HepG2 (cell line): Measurements from ENCODE around the gene TBX3. TPM values are rescaled to one million over a fixed set of nuclear protein-coding genes. Genes with fewer than 3 reads are reported as not detected.

Source experiments
- ATAC-seq: fragments of 200-7000 bp; cut with Tn5 transposase; 3 replicates; pipeline ENCODE4 v1.9.1; 2020; ENCODE audit warnings: mild to moderate bottlenecking, moderate library complexity
- BruUV-seq: library from RNA; stranded (reverse); fragments of 400-500 nt; replicated peaks from 2 replicates; lab custom pipeline; 2021; lab: Mats Ljungman, UMichigan
- CTCF ChIA-PET: fragments of 300-600 bp; formaldehyde crosslinking; extraction: SDS; loops from one replicate; lab custom pipeline; 2021; ENCODE audit warnings: low total read pairs, inconsistent platforms, low intra/inter-chr PET ratio; lab: Yijun Ruan, JAX
- POLR2A ChIA-PET: fragments of 350-600 bp; sonication (Branson Sonifier 250); formaldehyde crosslinking; loops from one replicate; lab custom pipeline; 2020; ENCODE audit warnings: antibody characterized with exemption, inconsistent platforms; lab: Yijun Ruan, JAX
- DNase-seq: peaks from one replicate; pipeline ENCODE4 v3.0.0-alpha.2; 2015; ENCODE audit warnings: low spot score
- FAIRE-seq: peaks from 3 replicates; lab custom pipeline; 2011; peaks lifted over from hg19 to GRCh38; lab: Jason Lieb, UNC
- H2AFZ ChIP-seq: one replicate; pipeline ENCODE4 v1.6.1; 2011; ENCODE audit warnings: low read length, inconsistent platforms
- H3K27ac ChIP-seq: fragments of 300-600 bp; 3 replicates; pipeline ENCODE4 v1.8.0; 2011; ENCODE audit warnings: mixed run types, mild to moderate bottlenecking, mixed read lengths, low read length, inconsistent platforms; ENCODE audit not compliant: insufficient read depth; ENCODE audit errors: extremely low read length
- H3K27me3 ChIP-seq, 2 experiments: fragments of 200-600 bp in 1 of 2; 2 replicates in 1 of 2; 3 replicates in 1 of 2; pipeline versions ENCODE4 v1.6.0 to v1.8.0; 2011; ENCODE audit warnings: low read length in 2 of 2, mild to moderate bottlenecking in 2 of 2, moderate library complexity in 2 of 2, inconsistent platforms in 1 of 2; ENCODE audit not compliant: insufficient read depth in 2 of 2, control insufficient read depth in 1 of 2
- H3K36me3 ChIP-seq, 2 experiments: fragments of 200-600 bp in 1 of 2; replicated peaks in 1 of 2; 2 replicates in 1 of 2; 3 replicates in 1 of 2; pipeline versions ENCODE4 v1.5.1 to v1.8.0; 2011; ENCODE audit warnings: low read length in 2 of 2, inconsistent platforms in 1 of 2; ENCODE audit not compliant: insufficient read depth in 2 of 2, control insufficient read depth in 1 of 2
- H3K4me1 ChIP-seq: 2 replicates; pipeline ENCODE4 v1.5.1; 2012; ENCODE audit warnings: low read length, inconsistent platforms; ENCODE audit not compliant: insufficient read depth
- H3K4me2 ChIP-seq: 2 replicates; pipeline ENCODE4 v1.6.0; 2011; ENCODE audit warnings: low read depth, low read length, inconsistent platforms
- H3K4me3 ChIP-seq, 3 experiments: fragments of 200-600 bp in 1 of 3; sonication (generic), shearing (Covaris generic) in 1 of 3; replicated peaks in 1 of 3; 2 replicates each; pipeline ENCODE4 v1.5.1; 2011 to 2016; ENCODE audit warnings: low read length in 3 of 3, inconsistent platforms in 2 of 3, low read depth in 2 of 3, mild to moderate bottlenecking in 2 of 3, control low read depth in 1 of 3, mixed read lengths in 1 of 3; ENCODE audit not compliant: insufficient read depth in 1 of 3
- H3K79me2 ChIP-seq: one replicate; pipeline ENCODE4 v1.6.1; 2011; ENCODE audit warnings: low read length, inconsistent platforms; ENCODE audit not compliant: insufficient read depth
- H3K9ac ChIP-seq: 2 replicates; pipeline ENCODE4 v1.6.0; 2011; ENCODE audit warnings: mild to moderate bottlenecking, low read depth, low read length, inconsistent platforms; ENCODE audit not compliant: insufficient read depth
- H3K9me3 ChIP-seq: 2 replicates; pipeline ENCODE4 v1.5.1; 2012; ENCODE audit warnings: mild to moderate bottlenecking, low read length
- H4K20me1 ChIP-seq: 2 replicates; pipeline ENCODE4 v1.6.0; 2011; ENCODE audit warnings: inconsistent platforms, mild to moderate bottlenecking, low read length, moderate library complexity; ENCODE audit not compliant: insufficient read depth
- CBX5 ChIP-seq: sonication (generic); formaldehyde crosslinking; IDR thresholded peaks from 2 replicates; pipeline ENCODE4 v1.4.0; 2020; ENCODE audit warnings: missing genetic modification reagents, borderline replicate concordance
- CHD4 ChIP-seq: fragments of 200-600 bp; sonication (generic); IDR thresholded peaks from 2 replicates; pipeline ENCODE4 v1.7.0; 2017; ENCODE audit warnings: mild to moderate bottlenecking, low read length, borderline replicate concordance
- EED ChIP-seq: sonication (generic); formaldehyde crosslinking; IDR thresholded peaks from 2 replicates; pipeline ENCODE4 v1.5.0; 2020; ENCODE audit warnings: mild to moderate bottlenecking, missing genetic modification reagents
- ETS1 ChIP-seq: sonication (generic); formaldehyde crosslinking; IDR thresholded peaks from 2 replicates; pipeline ENCODE4 v1.4.0; 2020; ENCODE audit warnings: missing genetic modification reagents
- ETV6 ChIP-seq: sonication (generic); formaldehyde crosslinking; conservative IDR thresholded peaks from 2 replicates; pipeline ENCODE4 v1.4.0; 2020; ENCODE audit warnings: missing genetic modification reagents
- GABPA ChIP-seq, 2 experiments: IDR thresholded peaks; 2 replicates each; pipeline ENCODE4 v1.6.1; 2011 to 2016; ENCODE audit warnings: low read depth in 2 of 2, low read length in 1 of 2, missing biosample characterization in 1 of 2, missing genetic modification characterization in 1 of 2
- HOXA5 ChIP-seq: sonication (generic); formaldehyde crosslinking; IDR thresholded peaks from 2 replicates; pipeline ENCODE4 v1.4.0; 2020; ENCODE audit warnings: missing genetic modification reagents
- KMT2A ChIP-seq: sonication (generic); formaldehyde crosslinking; IDR thresholded peaks from 2 replicates; pipeline ENCODE4 v1.4.0; 2020; ENCODE audit warnings: missing genetic modification reagents
- MEF2D ChIP-seq: sonication (generic); formaldehyde crosslinking; IDR thresholded peaks from 2 replicates; pipeline ENCODE4 v1.5.1; 2020; ENCODE audit warnings: mild to moderate bottlenecking, missing genetic modification reagents
- NFYC ChIP-seq: IDR thresholded peaks from 2 replicates; pipeline ENCODE4 v1.6.1; 2016; ENCODE audit warnings: missing genetic modification reagents, missing compliant biosample characterization
- RFX3 ChIP-seq: IDR thresholded peaks from 2 replicates; pipeline ENCODE4 v1.6.1; 2016; ENCODE audit warnings: missing biosample characterization, missing genetic modification reagents
- SATB2 ChIP-seq: sonication (generic); formaldehyde crosslinking; IDR thresholded peaks from 2 replicates; pipeline ENCODE4 v1.5.0; 2020; ENCODE audit warnings: missing genetic modification reagents
- SRSF1 ChIP-seq: fragments of 200-400 bp; formaldehyde crosslinking; optimal IDR thresholded peaks from 2 replicates; pipeline ENCODE3; 2017; ENCODE audit warnings: mild to moderate bottlenecking, low read depth, low read length, moderate library complexity
- ZNF333 ChIP-seq: sonication (generic); formaldehyde crosslinking; IDR thresholded peaks from 2 replicates; pipeline ENCODE4 v1.4.0; 2020; ENCODE audit warnings: mild to moderate bottlenecking, missing genetic modification reagents, borderline replicate concordance
- ZNF34 ChIP-seq: sonication (generic); formaldehyde crosslinking; IDR thresholded peaks from 2 replicates; pipeline ENCODE4 v1.4.0; 2020; ENCODE audit warnings: mild to moderate bottlenecking, missing genetic modification reagents, borderline replicate concordance
- ZNF431 ChIP-seq: sonication (generic); formaldehyde crosslinking; IDR thresholded peaks from 2 replicates; pipeline ENCODE4 v1.9.0; 2022; ENCODE audit warnings: missing genetic modification reagents, low read depth, mild to moderate bottlenecking, borderline replicate concordance
- ZNF512B ChIP-seq: sonication (generic); formaldehyde crosslinking; IDR thresholded peaks from 2 replicates; pipeline ENCODE4 v1.5.1; 2020; ENCODE audit warnings: missing genetic modification reagents, mild to moderate bottlenecking, borderline replicate concordance
- ZNF563 ChIP-seq: sonication (generic); formaldehyde crosslinking; IDR thresholded peaks from 2 replicates; pipeline ENCODE4 v1.8.0; 2022; ENCODE audit warnings: mild to moderate bottlenecking, moderate library complexity, missing genetic modification reagents
- ZNF605 ChIP-seq: sonication (generic); formaldehyde crosslinking; IDR thresholded peaks from 2 replicates; pipeline ENCODE4 v1.8.0; 2022; ENCODE audit warnings: mild to moderate bottlenecking, missing genetic modification reagents
- ZNF720 ChIP-seq: sonication (generic); formaldehyde crosslinking; IDR thresholded peaks from 2 replicates; pipeline ENCODE4 v1.4.0; 2020; ENCODE audit warnings: missing genetic modification reagents
- ZNF850 ChIP-seq: sonication (generic); formaldehyde crosslinking; conservative IDR thresholded peaks from 2 replicates; pipeline ENCODE4 v1.9.0; 2021; ENCODE audit warnings: mild to moderate bottlenecking, missing genetic modification reagents
- WGBS: methylation state at CpG from one replicate; pipeline ENCODE4 v1.1.6; 2017; ENCODE audit warnings: low lambda C conversion rate; 5-methylcytosine and 5-hydroxymethylcytosine counted together
- in situ Hi-C: cut with HindIII; loops from 2 replicates; pipeline ENCODE4 v1.10.0; 2017; ENCODE audit warnings: low pct_unique_long_range_greater_than_20kb; ENCODE audit not compliant: extremely low pct_ligation_motif_present
- intact Hi-C: fragments of 100-400 bp; cut with micrococcal nuclease; formaldehyde crosslinking; loops from one replicate; pipeline ENCODE4 v1.10.0; 2022; ENCODE audit not compliant: unreplicated experiment
- polyA plus RNA-seq, 8 experiments: library from polyadenylated mRNA; depleted of rRNA in 3 of 8; stranded (reverse) in 7 of 8; unstranded in 1 of 8; fragments of >200 nt; fragmentation: Illumina TruSeq in 4 of 8; extraction: Trizol in 4 of 8; gene quantifications; 2 replicates each; pipeline versions ENCODE4 v1.2.1 to v1.2.3, GENCODE V29; 2011 to 2016; ENCODE audit warnings: low read depth in 4 of 8, missing spikeins in 1 of 8, mixed read lengths in 1 of 8; ENCODE audit not compliant: insufficient read depth in 1 of 8
- total RNA-seq, 5 experiments: library from RNA; depleted of rRNA; stranded (reverse); fragments of >200 nt; fragmentation: Illumina TruSeq; extraction: Trizol; gene quantifications; 2 replicates each; pipeline ENCODE4 v1.2.3, GENCODE V29; 2016; ENCODE audit warnings: low read depth in 1 of 5

TBX3 gene
- total and polyA plus RNA-seq, 2 of the 13 experiments (the other 11 are each of a cell fraction or from before 2014, with no cell fraction given): 27.1 to 42.4 TPM

GRCh38 chr12:114655934-114656749, 27.8 kb downstream of the TBX3 start:
- Histone ChIP-seq H3K27ac (peak overlapping the region; percentile 97), H4K20me1 (no peaks in the 10 kb centered on the region), H3K36me3 (no peaks in the 10 kb centered on the region), H3K9me3 (no peaks in the 10 kb centered on the region), H3K79me2 (no peaks in the 10 kb centered on the region), H3K4me3 (peak overlapping the region in 2 of 3 experiments; percentile 14 to 50; a peak in 2 of 6 replicates), H2AFZ (no peak overlapping the region), H3K27me3 (no peaks in the 10 kb centered on the region), H3K4me1 (peaks cover 63% of the 10 kb centered on the region), H3K9ac (peak overlapping the region; percentile 82), H3K4me2 (peak overlapping the region; percentile 70)
- ChIA-PET CTCF (no interaction called here), POLR2A (interaction anchor here (0.7 to 3.0 kb wide), 16 partner anchors 12 to 812 kb away, joined by 3 to 21 read pairs (median 6); partner anchors contain the start of gene TBX3)
- peak; percentile 92 for ATAC-seq
- intact Hi-C loops: loop anchor here (1.0 to 5.0 kb wide), 2 partner anchors 45 to 766 kb away; no protein-coding TSS in a partner anchor
- FAIRE-seq: peak; percentile 72
- no TSS peak for BruUV-seq
- WGBS: 6% methylated on average over 12 of the region's 12 CpGs
- DNase-seq: peak; percentile 98
- in situ Hi-C loops: loop anchor here (25.0 kb wide), 2 partner anchors 806 to 1256 kb away; no protein-coding TSS in a partner anchor
- no peak for TF ChIP-seq ETV6 (CRISPR knock-in tag)
- peak; percentile 66; the same call in 1 of the 2 replicates for TF ChIP-seq CBX5 (CRISPR knock-in tag)
- no peak for TF ChIP-seq ZNF512B (CRISPR knock-in tag)
- TF ChIP-seq HOXA5 (CRISPR knock-in tag): no peak
- no peak for TF ChIP-seq NFYC (CRISPR knock-in tag)
- peak; percentile 63; the same call in 1 of the 2 replicates for TF ChIP-seq MEF2D
- TF ChIP-seq ZNF563 (CRISPR knock-in tag): peak; percentile 54; the same call in 1 of the 2 replicates
- TF ChIP-seq GABPA (IDR thresholded peaks at IDR 0.05; ENCODE audit: low read depth, low read length): no peak
- TF ChIP-seq GABPA (CRISPR knock-in tag; IDR thresholded peaks at IDR 0.05; ENCODE audit: low read depth): peak; percentile 54; the same call in 1 of the 2 replicates
- no peak for TF ChIP-seq SRSF1
- no peak for TF ChIP-seq ZNF720 (CRISPR knock-in tag)
- TF ChIP-seq SATB2: 0 out of 2 replicates have a peak, but pooled peaks have one; percentile 20
- no peak for TF ChIP-seq ZNF850 (CRISPR knock-in tag)
- TF ChIP-seq ZNF431 (CRISPR knock-in tag): peak; percentile 66; the same call in 1 of the 2 replicates
- no peak for TF ChIP-seq ETS1 (CRISPR knock-in tag)
- TF ChIP-seq RFX3 (CRISPR knock-in tag): peak; percentile 26; the same call in 1 of the 2 replicates
- TF ChIP-seq CHD4: peak; percentile 17; the same call in 1 of the 2 replicates
- TF ChIP-seq KMT2A (CRISPR knock-in tag): no peak
- no peak for TF ChIP-seq EED (CRISPR knock-in tag)
- TF ChIP-seq ZNF333 (CRISPR knock-in tag): no peak
- TF ChIP-seq ZNF605 (CRISPR knock-in tag): 0 out of 2 replicates have a peak, but pooled peaks have one; percentile 39
- no peak for TF ChIP-seq ZNF34 (CRISPR knock-in tag)
